ENCODE measurements around the gene MAGEA12. TPM values are rescaled to one million over a fixed set of nuclear protein-coding genes. Genes with fewer than 3 reads are reported as not detected.
"Not testable (repeated sequence)": the region's sequence is repeated elsewhere in the genome, so short reads cannot be mapped to it uniquely, and the experiment has no call there.

MAGEA12 gene
- total RNA-seq, 2 donors from 2014 or later: 5.6 TPM; not detected in 1

- H3K4me1 ChIP-seq (replicated peaks); H3K4me3 ChIP-seq; H3K27me3 ChIP-seq (replicated peaks; ENCODE audit: insufficient read depth); H3K27ac ChIP-seq; intact Hi-C loops (cut with DNase I); H3K9me3 ChIP-seq; H3K36me3 ChIP-seq; DNase-seq (ENCODE audit: low spot score): not testable (repeated sequence)
- WGBS: no CpG with 5 or more reads among the region's 5 CpGs
Measured at GRCh38 chrX:152754871-152755270, 21.3 kb downstream of the MAGEA12 start.

GRCh38 chrX:152758918-152759317 lies 25.4 kb downstream of the MAGEA12 start, which contains the start of gene CSAG3:
Gene CSAG3 (plus strand): TSS chrX:152759218.
- H3K36me3 ChIP-seq; intact Hi-C loops (cut with DNase I); H3K27me3 ChIP-seq (replicated peaks; ENCODE audit: insufficient read depth); H3K4me1 ChIP-seq (replicated peaks); H3K4me3 ChIP-seq; H3K27ac ChIP-seq; H3K9me3 ChIP-seq; DNase-seq (ENCODE audit: low spot score): not testable (repeated sequence)
- no CpG with 5 or more reads among the region's 2 CpGs for WGBS

- H3K4me3 ChIP-seq; H3K27me3 ChIP-seq (replicated peaks; ENCODE audit: insufficient read depth); H3K4me1 ChIP-seq (replicated peaks); H3K9me3 ChIP-seq; DNase-seq (ENCODE audit: low spot score); H3K36me3 ChIP-seq; H3K27ac ChIP-seq; intact Hi-C loops (cut with DNase I): not testable (repeated sequence)
- WGBS: 100% methylated on average over 1 of the region's 7 CpGs
Measured at GRCh38 chrX:152759544-152759943, 26.0 kb downstream of the MAGEA12 start.

DNA sequence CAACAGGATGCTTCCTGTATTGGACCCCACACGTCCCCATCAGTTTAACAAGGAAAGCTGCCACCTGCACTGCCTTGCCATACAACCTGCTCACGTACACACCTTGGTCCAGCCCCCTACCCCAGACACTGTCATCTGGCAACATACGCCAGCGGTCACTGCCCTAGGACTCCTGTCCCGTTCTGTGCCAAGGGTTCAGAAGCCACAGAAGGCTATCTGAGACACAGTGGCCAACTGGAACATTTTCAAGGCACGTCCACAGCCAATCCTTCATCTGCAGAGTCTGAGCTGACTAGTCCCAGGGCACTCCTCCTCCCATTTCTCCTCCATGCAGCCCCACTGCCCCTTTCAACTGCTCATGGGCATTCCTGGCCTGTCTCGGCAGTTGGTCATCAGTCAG lies 28.0 kb downstream of the MAGEA12 start:
- H3K27ac ChIP-seq; H3K27me3 ChIP-seq (replicated peaks; ENCODE audit: insufficient read depth); intact Hi-C loops (cut with DNase I); H3K9me3 ChIP-seq; H3K36me3 ChIP-seq; H3K4me3 ChIP-seq; DNase-seq (ENCODE audit: low spot score); H3K4me1 ChIP-seq (replicated peaks): not testable (repeated sequence)
- WGBS: no CpG with 5 or more reads among the region's 7 CpGs

DNA sequence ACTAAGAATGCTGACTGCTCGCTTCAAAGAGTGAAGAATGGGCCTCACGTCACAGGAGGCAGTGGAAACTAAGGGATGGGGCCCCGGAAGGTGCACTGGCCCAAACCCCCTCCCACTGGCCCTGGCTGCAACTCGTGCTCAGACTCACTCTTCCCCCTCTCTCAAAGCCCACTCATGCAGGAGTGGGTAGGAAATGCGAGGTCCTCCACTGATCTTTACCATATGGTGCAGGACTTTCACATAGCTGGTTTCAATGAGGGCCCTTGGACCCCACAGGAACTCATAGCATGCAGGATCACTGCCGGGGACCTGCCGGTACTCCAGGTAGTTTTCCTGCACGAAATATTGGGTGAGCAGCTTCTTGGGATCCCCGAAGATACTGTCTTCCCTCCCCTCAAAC lies 33.0 kb downstream of the MAGEA12 start:
- H3K4me3 ChIP-seq; H3K27me3 ChIP-seq (replicated peaks; ENCODE audit: insufficient read depth); H3K27ac ChIP-seq; H3K36me3 ChIP-seq; H3K9me3 ChIP-seq; DNase-seq (ENCODE audit: low spot score); intact Hi-C loops (cut with DNase I); H3K4me1 ChIP-seq (replicated peaks): not testable (repeated sequence)
- WGBS: 91% methylated on average over 8 of the region's 9 CpGs

DNA sequence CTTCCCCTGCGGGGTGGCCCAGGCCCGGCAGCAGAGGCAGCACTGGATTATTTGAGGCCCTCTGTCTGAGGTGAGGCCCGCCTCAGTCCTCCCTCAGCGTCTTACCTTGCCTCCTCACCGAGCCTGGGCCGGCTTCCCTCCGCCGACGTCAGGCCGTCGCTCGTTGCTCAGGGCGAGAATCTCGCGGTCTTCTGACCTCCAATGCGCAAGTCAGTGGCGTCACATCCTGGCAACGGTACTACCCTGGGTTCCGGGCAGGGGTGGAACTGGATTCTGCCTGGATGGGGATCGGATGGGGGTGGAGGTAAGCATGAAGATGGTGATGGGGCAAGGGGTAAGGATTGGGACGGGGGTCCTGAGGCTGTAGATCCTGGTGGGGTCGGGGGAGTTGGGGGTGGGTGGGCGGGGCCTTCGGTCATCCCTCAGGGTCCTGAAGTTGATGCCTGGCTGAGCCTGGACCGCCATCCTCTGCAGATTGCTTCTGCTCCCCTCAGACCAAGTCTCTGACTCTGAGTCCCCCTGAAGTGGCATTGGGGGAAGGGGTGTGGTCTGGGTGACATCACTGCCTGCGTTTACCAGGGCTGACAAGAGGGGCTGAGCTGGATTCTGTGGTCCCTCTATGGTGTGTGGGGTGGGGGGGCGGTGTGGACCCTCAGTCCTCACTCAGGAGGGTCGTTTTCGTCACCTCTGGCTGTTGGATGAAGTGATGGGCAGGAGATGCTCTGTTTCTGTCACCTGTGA lies 36.2 kb downstream of the MAGEA12 start, which contains the start of gene MAGEA6:
TSS of gene MAGEA6 (minus strand) at position 141 of the 741 bp plus-strand sequence. CDS start 2,039 bp downstream, outside the sequence.
- H3K9me3 ChIP-seq; H3K4me1 ChIP-seq (replicated peaks); H3K4me3 ChIP-seq; H3K27me3 ChIP-seq (replicated peaks; ENCODE audit: insufficient read depth); DNase-seq (ENCODE audit: low spot score); H3K27ac ChIP-seq; H3K36me3 ChIP-seq; intact Hi-C loops (cut with DNase I): not testable (repeated sequence)
- WGBS: no CpG with 5 or more reads among the region's 29 CpGs

- DNase-seq (ENCODE audit: low spot score); intact Hi-C loops (cut with DNase I); H3K27ac ChIP-seq; H3K36me3 ChIP-seq; H3K9me3 ChIP-seq; H3K4me3 ChIP-seq; H3K27me3 ChIP-seq (replicated peaks; ENCODE audit: insufficient read depth); H3K4me1 ChIP-seq (replicated peaks): not testable (repeated sequence)
- no CpG with 5 or more reads among the region's 3 CpGs for WGBS
Measured at GRCh38 chrX:152787062-152787461, 53.5 kb downstream of the MAGEA12 start.

Other genes starting within 250 kb of the MAGEA12 start
- 1 to 10 TPM in 1 of 2 donors, not detected in 1; 9.1 TPM for gene GABRQ, start 95.9 kb upstream of the MAGEA12 start, total RNA-seq
- 10 to 100 TPM in 1 of 2 donors, not detected in 1; 10.1 TPM for gene MAGEA3, start 35.0 kb upstream of the MAGEA12 start, total RNA-seq
- not detected for gene CSAG2, start 24.5 kb upstream of the MAGEA12 start, total RNA-seq
- gene MAGEA2B, start 19.1 kb upstream of the MAGEA12 start, total RNA-seq: not detected
- not detected for gene CSAG1, start within 50 bp of the MAGEA12 start, total RNA-seq
- gene MAGEA2, start 20.1 kb downstream of the MAGEA12 start, total RNA-seq: 1 to 10 TPM in 1 of 2 donors, not detected in 1; 7.8 TPM
- gene CSAG3, start 25.5 kb downstream of the MAGEA12 start, total RNA-seq: 1 to 10 TPM in 1 of 2 donors, not detected in 1; 2.6 TPM
- gene MAGEA6, start 35.9 kb downstream of the MAGEA12 start, total RNA-seq: 1 to 10 TPM in 1 of 2 donors, not detected in 1; 5.3 TPM
- gene CETN2, start 97.0 kb downstream of the MAGEA12 start, total RNA-seq: 10 to 100 TPM; 33.6 to 39.8 TPM
- gene NSDHL, start 97.3 kb downstream of the MAGEA12 start, total RNA-seq: 10 to 100 TPM; 11.6 to 13.8 TPM
- 10 to 100 TPM; 20.3 to 27.1 TPM for gene ZNF185, start 164.3 kb downstream of the MAGEA12 start, total RNA-seq